Ovary (tissue), 3 donors: Measurements from ENCODE around the gene FMC1.

Source experiments
- CTCF ChIP-seq, 3 donors: fragments of 450-650 bp in 2 of 3; fragments of 200-600 bp in 1 of 3; IDR thresholded peaks; one replicate each; pipeline versions ENCODE4 v1.5.1 to v1.8.0; 2016 to 2022; ENCODE audit warnings: antibody characterized with exemption in 3 of 3, mild to moderate bottlenecking in 1 of 3
- POLR2A ChIP-seq: fragments of 450-650 bp; IDR thresholded peaks from one replicate; pipeline ENCODE4 v1.6.1; 2017; ENCODE audit warnings: antibody characterized with exemption, mild to moderate bottlenecking, moderate library complexity
- donor health status: DM: no; HTN: no; CAD: no.

GRCh38 chr7:139374246-139374645 lies 33.1 kb downstream of the FMC1 start:
- no peak for TF ChIP-seq CTCF (IDR thresholded peaks at IDR 0.05)
- no peak for TF ChIP-seq POLR2A
